Measurements from ENCODE around the gene RAI14.

Gene RAI14

GRCh38 chr5:34787035-34787434 is 130.9 kb downstream of the RAI14 start:
- no peak for TF ChIP-seq HDGF (IDR thresholded peaks at IDR 0.05; ENCODE audit: borderline replicate concordance)
- no peak for TF ChIP-seq FOXA1 (IDR thresholded peaks at IDR 0.05)
- TF ChIP-seq BHLHE40 (IDR thresholded peaks at IDR 0.05; ENCODE audit: borderline replicate concordance) = no peak
- no peak for TF ChIP-seq ELF4 (IDR thresholded peaks at IDR 0.05)
- no peak for TF ChIP-seq CTBP1 (IDR thresholded peaks at IDR 0.05; ENCODE audit: borderline replicate concordance)
- TF ChIP-seq FOXM1 (IDR thresholded peaks at IDR 0.05; ENCODE audit: borderline replicate concordance) = no peak
- no peak for TF ChIP-seq FOXK2 (IDR thresholded peaks at IDR 0.05)
- no peak for TF ChIP-seq SP1 (IDR thresholded peaks at IDR 0.05)
- no peak for TF ChIP-seq L3MBTL2 (conservative IDR thresholded peaks at IDR 0.05)
- no peak for TF ChIP-seq TARDBP (IDR thresholded peaks at IDR 0.05)
- TF ChIP-seq ARNT (IDR thresholded peaks at IDR 0.05) = no peak
- TF ChIP-seq ZNF384 (IDR thresholded peaks at IDR 0.05) = no peak
- TF ChIP-seq NFRKB (IDR thresholded peaks at IDR 0.05) = no peak
- no peak for TF ChIP-seq SUZ12 (IDR thresholded peaks at IDR 0.05)
- TF ChIP-seq LEF1 (IDR thresholded peaks at IDR 0.05; ENCODE audit: borderline replicate concordance) = no peak
- TF ChIP-seq PKNOX1 (IDR thresholded peaks at IDR 0.05) = no peak
- DNase-seq (ENCODE audit: extremely low spot score) = no peak
- ChIA-PET POLR2A (no interaction called here), CTCF (no interaction called here)

GRCh38 chr5:34789021-34789531 is 132.9 kb downstream of the RAI14 start:
- DNase-seq (ENCODE audit: extremely low spot score) = no peak
- CTCF ChIA-PET = no interaction called here
- no peak for TF ChIP-seq FOXK2 (IDR thresholded peaks at IDR 0.05)
- TF ChIP-seq HDGF (IDR thresholded peaks at IDR 0.05; ENCODE audit: borderline replicate concordance) = no peak
- no peak for TF ChIP-seq SP1 (IDR thresholded peaks at IDR 0.05)
- no peak for TF ChIP-seq ELF4 (IDR thresholded peaks at IDR 0.05)
- no peak for TF ChIP-seq L3MBTL2 (conservative IDR thresholded peaks at IDR 0.05)
- no peak for TF ChIP-seq ARNT (IDR thresholded peaks at IDR 0.05)
- no peak for TF ChIP-seq PKNOX1 (IDR thresholded peaks at IDR 0.05)
- TF ChIP-seq LEF1 (IDR thresholded peaks at IDR 0.05; ENCODE audit: borderline replicate concordance) = no peak
- no peak for TF ChIP-seq ZNF384 (IDR thresholded peaks at IDR 0.05)
- no peak for TF ChIP-seq SUZ12 (IDR thresholded peaks at IDR 0.05)
- no peak for TF ChIP-seq BHLHE40 (IDR thresholded peaks at IDR 0.05; ENCODE audit: borderline replicate concordance)
- TF ChIP-seq FOXM1 (IDR thresholded peaks at IDR 0.05; ENCODE audit: borderline replicate concordance) = no peak
- TF ChIP-seq TARDBP (IDR thresholded peaks at IDR 0.05) = no peak
- TF ChIP-seq FOXA1 (IDR thresholded peaks at IDR 0.05) = no peak
- no peak for TF ChIP-seq NFRKB (IDR thresholded peaks at IDR 0.05)
- TF ChIP-seq CTBP1 (IDR thresholded peaks at IDR 0.05; ENCODE audit: borderline replicate concordance) = no peak
- POLR2A ChIA-PET = no interaction called here

- POLR2A ChIA-PET = no interaction called here
- CTCF ChIA-PET = no interaction called here
- no peak for TF ChIP-seq L3MBTL2 (conservative IDR thresholded peaks at IDR 0.05)
- TF ChIP-seq PKNOX1 (IDR thresholded peaks at IDR 0.05) = no peak
- TF ChIP-seq ZNF384 (IDR thresholded peaks at IDR 0.05) = no peak
- no peak for DNase-seq (ENCODE audit: extremely low spot score)
These were observed 133.5 kb downstream of the RAI14 start for GRCh38 chr5:34789639-34790038.

DNA sequence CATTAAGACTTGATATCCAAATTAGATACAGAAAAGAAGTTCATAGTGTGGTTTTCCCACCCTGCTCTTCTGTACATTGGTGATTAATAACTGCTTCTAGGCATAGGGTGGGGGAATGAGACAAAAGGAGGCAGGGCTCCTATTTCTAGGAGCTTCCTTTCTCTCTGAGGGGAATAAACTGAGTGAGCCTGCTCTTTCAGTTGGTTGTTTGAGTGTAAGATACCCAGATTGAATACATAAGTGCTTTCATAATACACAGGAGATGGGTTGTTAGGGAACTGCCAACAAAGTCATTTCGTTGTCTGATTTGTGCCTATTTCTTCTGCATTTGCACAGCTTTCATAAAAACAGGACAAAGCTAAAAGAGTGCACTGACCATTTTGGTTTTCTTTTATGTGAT is 133.9 kb downstream of the RAI14 start:
- TF ChIP-seq ARNT (IDR thresholded peaks at IDR 0.05) (no peak), PKNOX1 (IDR thresholded peaks at IDR 0.05) (no peak), ELF4 (IDR thresholded peaks at IDR 0.05) (no peak), SP1 (IDR thresholded peaks at IDR 0.05) (no peak)
- CTCF ChIA-PET = no interaction called here
- DNase-seq (ENCODE audit: extremely low spot score) = no peak
- POLR2A ChIA-PET = no interaction called here

DNA sequence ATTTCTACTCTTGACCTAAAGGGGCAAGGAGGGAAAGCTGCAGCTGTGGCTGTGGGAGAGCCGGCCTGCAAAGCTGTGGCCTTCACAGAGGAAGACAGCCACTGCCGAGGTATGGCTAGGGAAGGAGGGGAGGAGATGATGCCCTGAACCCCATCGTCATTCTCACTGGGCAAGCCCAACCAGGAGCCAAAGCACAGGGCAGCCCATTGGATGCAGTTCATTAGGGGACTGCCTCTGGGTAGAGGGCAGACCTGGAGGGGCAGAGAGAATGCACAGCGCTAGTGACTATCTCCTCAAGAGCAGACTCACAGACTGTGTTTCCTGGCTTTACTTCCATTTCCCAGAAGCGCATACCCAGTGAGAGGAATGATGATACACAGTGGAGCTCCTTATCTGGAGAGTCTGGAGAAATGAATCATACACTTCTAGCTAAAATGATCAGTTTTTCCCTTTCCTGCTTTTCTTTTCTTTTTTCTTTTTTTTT is 135.7 kb downstream of the RAI14 start:
- no peak for DNase-seq (ENCODE audit: extremely low spot score)
- CTCF ChIA-PET = no interaction called here
- TF ChIP-seq FOXM1 (IDR thresholded peaks at IDR 0.05; ENCODE audit: borderline replicate concordance) = no peak
- TF ChIP-seq CTBP1 (IDR thresholded peaks at IDR 0.05; ENCODE audit: borderline replicate concordance) = no peak
- TF ChIP-seq HDGF (IDR thresholded peaks at IDR 0.05; ENCODE audit: borderline replicate concordance) = no peak
- no peak for TF ChIP-seq LEF1 (IDR thresholded peaks at IDR 0.05; ENCODE audit: borderline replicate concordance)
- POLR2A ChIA-PET = interaction anchor here (1.1 kb wide), 1 partner anchor 105 kb away, joined by 3 read pairs; no protein-coding TSS in a partner anchor

- DNase-seq (ENCODE audit: extremely low spot score) = no peak
- no peak for TF ChIP-seq ELF4 (IDR thresholded peaks at IDR 0.05)
- TF ChIP-seq SUZ12 (IDR thresholded peaks at IDR 0.05) = no peak
- TF ChIP-seq LEF1 (IDR thresholded peaks at IDR 0.05; ENCODE audit: borderline replicate concordance) = no peak
- no peak for TF ChIP-seq CTBP1 (IDR thresholded peaks at IDR 0.05; ENCODE audit: borderline replicate concordance)
- TF ChIP-seq L3MBTL2 (conservative IDR thresholded peaks at IDR 0.05) = no peak
- TF ChIP-seq FOXM1 (IDR thresholded peaks at IDR 0.05; ENCODE audit: borderline replicate concordance) = no peak
- no peak for TF ChIP-seq FOXA1 (IDR thresholded peaks at IDR 0.05)
- no peak for TF ChIP-seq SP1 (IDR thresholded peaks at IDR 0.05)
- no peak for TF ChIP-seq TARDBP (IDR thresholded peaks at IDR 0.05)
- no peak for TF ChIP-seq FOXK2 (IDR thresholded peaks at IDR 0.05)
- TF ChIP-seq BHLHE40 (IDR thresholded peaks at IDR 0.05; ENCODE audit: borderline replicate concordance) = no peak
- no peak for TF ChIP-seq HDGF (IDR thresholded peaks at IDR 0.05; ENCODE audit: borderline replicate concordance)
- TF ChIP-seq ARNT (IDR thresholded peaks at IDR 0.05) = no peak
- no peak for TF ChIP-seq ZNF384 (IDR thresholded peaks at IDR 0.05)
- POLR2A ChIA-PET = no interaction called here
- CTCF ChIA-PET = interaction anchor here (0.9 kb wide), 1 partner anchor 19 kb away, joined by 3 read pairs; no protein-coding TSS in a partner anchor
These were observed 146.9 kb downstream of the RAI14 start for GRCh38 chr5:34802834-34803563.

Measured in HEK293T (cell line).